Measurements from ENCODE around the gene TMEM256.

GRCh38 chr17:7438656-7439460 is 35.0 kb upstream of the TMEM256 start:
- no peak for TF ChIP-seq POLR2AphosphoS5 (IDR thresholded peaks at IDR 0.05; ENCODE audit: low read depth)
- TF ChIP-seq, protein P1, sequence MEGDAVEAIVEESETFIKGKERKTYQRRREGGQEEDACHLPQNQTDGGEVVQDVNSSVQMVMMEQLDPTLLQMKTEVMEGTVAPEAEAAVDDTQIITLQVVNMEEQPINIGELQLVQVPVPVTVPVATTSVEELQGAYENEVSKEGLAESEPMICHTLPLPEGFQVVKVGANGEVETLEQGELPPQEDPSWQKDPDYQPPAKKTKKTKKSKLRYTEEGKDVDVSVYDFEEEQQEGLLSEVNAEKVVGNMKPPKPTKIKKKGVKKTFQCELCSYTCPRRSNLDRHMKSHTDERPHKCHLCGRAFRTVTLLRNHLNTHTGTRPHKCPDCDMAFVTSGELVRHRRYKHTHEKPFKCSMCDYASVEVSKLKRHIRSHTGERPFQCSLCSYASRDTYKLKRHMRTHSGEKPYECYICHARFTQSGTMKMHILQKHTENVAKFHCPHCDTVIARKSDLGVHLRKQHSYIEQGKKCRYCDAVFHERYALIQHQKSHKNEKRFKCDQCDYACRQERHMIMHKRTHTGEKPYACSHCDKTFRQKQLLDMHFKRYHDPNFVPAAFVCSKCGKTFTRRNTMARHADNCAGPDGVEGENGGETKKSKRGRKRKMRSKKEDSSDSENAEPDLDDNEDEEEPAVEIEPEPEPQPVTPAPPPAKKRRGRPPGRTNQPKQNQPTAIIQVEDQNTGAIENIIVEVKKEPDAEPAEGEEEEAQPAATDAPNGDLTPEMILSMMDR (IDR thresholded peaks at IDR 0.05; ENCODE audit: insufficient read depth, low read length): no peak
- TF ChIP-seq SPI1 (IDR thresholded peaks at IDR 0.05; ENCODE audit: borderline replicate concordance, low read depth): no peak
- TF ChIP-seq, protein P2, sequence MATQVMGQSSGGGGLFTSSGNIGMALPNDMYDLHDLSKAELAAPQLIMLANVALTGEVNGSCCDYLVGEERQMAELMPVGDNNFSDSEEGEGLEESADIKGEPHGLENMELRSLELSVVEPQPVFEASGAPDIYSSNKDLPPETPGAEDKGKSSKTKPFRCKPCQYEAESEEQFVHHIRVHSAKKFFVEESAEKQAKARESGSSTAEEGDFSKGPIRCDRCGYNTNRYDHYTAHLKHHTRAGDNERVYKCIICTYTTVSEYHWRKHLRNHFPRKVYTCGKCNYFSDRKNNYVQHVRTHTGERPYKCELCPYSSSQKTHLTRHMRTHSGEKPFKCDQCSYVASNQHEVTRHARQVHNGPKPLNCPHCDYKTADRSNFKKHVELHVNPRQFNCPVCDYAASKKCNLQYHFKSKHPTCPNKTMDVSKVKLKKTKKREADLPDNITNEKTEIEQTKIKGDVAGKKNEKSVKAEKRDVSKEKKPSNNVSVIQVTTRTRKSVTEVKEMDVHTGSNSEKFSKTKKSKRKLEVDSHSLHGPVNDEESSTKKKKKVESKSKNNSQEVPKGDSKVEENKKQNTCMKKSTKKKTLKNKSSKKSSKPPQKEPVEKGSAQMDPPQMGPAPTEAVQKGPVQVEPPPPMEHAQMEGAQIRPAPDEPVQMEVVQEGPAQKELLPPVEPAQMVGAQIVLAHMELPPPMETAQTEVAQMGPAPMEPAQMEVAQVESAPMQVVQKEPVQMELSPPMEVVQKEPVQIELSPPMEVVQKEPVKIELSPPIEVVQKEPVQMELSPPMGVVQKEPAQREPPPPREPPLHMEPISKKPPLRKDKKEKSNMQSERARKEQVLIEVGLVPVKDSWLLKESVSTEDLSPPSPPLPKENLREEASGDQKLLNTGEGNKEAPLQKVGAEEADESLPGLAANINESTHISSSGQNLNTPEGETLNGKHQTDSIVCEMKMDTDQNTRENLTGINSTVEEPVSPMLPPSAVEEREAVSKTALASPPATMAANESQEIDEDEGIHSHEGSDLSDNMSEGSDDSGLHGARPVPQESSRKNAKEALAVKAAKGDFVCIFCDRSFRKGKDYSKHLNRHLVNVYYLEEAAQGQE (IDR thresholded peaks at IDR 0.05; ENCODE audit: insufficient replicate concordance, low read depth): no peak
